Lower lobe of right lung (tissue), 2 donors: Measurements from ENCODE around the gene ATP5PD. TPM values are rescaled to one million over a fixed set of nuclear protein-coding genes. Genes with fewer than 3 reads are reported as not detected.
A peak's percentile ranks its signal among the peaks of the same experiment; 100 is the strongest.

Source experiments
- ATAC-seq, 2 donors: fragments of 200-7000 bp; cut with Tn5 transposase; one replicate each; pipeline ENCODE4 v1.9.1; 2020 to 2022; ENCODE audit warnings: mild to moderate bottlenecking in 2 of 2, moderate library complexity in 2 of 2
- DNase-seq: peaks from one replicate; pipeline ENCODE4 v3.0.0-alpha.2; 2020
- H3K27ac ChIP-seq: fragments of 200-600 bp; one replicate; pipeline ENCODE4 v1.8.0; 2022
- H3K27me3 ChIP-seq: fragments of 200-600 bp; one replicate; pipeline ENCODE4 v1.8.0; 2022; ENCODE audit warnings: low read depth
- H3K36me3 ChIP-seq: fragments of 200-600 bp; one replicate; pipeline ENCODE4 v1.8.0; 2022; ENCODE audit warnings: mild to moderate bottlenecking
- H3K4me1 ChIP-seq: fragments of 200-600 bp; one replicate; pipeline ENCODE4 v1.8.0; 2022
- H3K4me3 ChIP-seq: fragments of 200-600 bp; one replicate; pipeline ENCODE4 v1.8.0; 2022; ENCODE audit warnings: mild to moderate bottlenecking
- H3K9me3 ChIP-seq: fragments of 200-600 bp; one replicate; pipeline ENCODE4 v1.8.0; 2022
- intact Hi-C: fragments of 100-400 bp; cut with DNase I; formaldehyde crosslinking; loops from one replicate; pipeline ENCODE4 v1.11.0; 2022
- total RNA-seq: library from RNA; stranded (reverse); fragmentation: NEBNext Ultra II Directional; extraction: Animal tissue kit (Norgen Biotek cat#: 25700); gene quantifications from one replicate; pipeline ENCODE4 v1.2.1, GENCODE V29; 2021
- TF ChIP-seq, protein P1 (sequence below): fragments of 200-600 bp; IDR thresholded peaks from one replicate; pipeline ENCODE4 v1.8.0; 2022; ENCODE audit warnings: antibody characterized with exemption, mild to moderate bottlenecking
- donor health status: DM: no; HTN: yes; CAD: no; lungs with severe emphysema.

The ATP5PD gene
- total RNA-seq, 1 donor from 2014 or later: 171 TPM

DNA sequence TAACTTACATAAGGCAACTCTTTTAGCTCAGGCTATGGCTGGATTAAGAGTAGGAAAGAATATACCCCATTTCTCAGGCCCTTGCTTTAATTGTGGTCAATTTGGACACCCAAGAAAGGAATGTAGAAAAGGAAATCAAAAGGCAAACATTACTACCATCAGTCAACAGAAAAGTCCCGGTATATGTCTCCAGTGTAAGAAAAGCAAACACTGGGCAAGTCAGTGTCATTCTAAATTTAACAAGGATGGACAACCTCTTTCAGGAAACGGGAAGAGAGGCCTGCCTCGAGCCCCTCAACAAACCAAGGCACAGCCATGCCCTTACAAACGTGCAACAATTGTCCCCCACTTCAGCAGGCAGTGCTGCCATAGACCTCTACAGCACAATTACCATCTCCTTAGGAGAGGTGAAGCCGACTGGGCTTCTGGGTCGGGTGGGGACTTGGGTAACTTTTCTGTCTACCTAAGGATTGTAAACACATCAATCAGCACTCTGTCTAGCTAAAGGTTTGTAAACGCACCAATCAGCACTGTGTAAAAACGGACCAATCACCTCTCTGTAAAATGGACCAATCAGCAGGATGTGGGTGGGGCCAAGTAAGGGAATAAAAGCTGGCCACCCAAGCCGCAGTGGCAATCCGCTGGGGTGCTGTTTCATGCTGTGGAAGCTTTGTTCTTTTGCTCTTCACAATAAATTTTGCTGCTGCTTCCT, 21.9 kb downstream of the ATP5PD start:
- TF ChIP-seq, protein P1, sequence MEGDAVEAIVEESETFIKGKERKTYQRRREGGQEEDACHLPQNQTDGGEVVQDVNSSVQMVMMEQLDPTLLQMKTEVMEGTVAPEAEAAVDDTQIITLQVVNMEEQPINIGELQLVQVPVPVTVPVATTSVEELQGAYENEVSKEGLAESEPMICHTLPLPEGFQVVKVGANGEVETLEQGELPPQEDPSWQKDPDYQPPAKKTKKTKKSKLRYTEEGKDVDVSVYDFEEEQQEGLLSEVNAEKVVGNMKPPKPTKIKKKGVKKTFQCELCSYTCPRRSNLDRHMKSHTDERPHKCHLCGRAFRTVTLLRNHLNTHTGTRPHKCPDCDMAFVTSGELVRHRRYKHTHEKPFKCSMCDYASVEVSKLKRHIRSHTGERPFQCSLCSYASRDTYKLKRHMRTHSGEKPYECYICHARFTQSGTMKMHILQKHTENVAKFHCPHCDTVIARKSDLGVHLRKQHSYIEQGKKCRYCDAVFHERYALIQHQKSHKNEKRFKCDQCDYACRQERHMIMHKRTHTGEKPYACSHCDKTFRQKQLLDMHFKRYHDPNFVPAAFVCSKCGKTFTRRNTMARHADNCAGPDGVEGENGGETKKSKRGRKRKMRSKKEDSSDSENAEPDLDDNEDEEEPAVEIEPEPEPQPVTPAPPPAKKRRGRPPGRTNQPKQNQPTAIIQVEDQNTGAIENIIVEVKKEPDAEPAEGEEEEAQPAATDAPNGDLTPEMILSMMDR: no peak
- Histone ChIP-seq H3K27me3 (no peaks in the 10 kb centered on the region), H3K4me1 (no peaks in the 10 kb centered on the region), H3K9me3 (no peaks in the 10 kb centered on the region), H3K36me3 (peaks cover 29% of the 10 kb centered on the region), H3K4me3 (no peak overlapping the region), H3K27ac (no peak overlapping the region)
- DNase-seq: no peak
- intact Hi-C loops: no loop called here
- no peak for ATAC-seq

DNA sequence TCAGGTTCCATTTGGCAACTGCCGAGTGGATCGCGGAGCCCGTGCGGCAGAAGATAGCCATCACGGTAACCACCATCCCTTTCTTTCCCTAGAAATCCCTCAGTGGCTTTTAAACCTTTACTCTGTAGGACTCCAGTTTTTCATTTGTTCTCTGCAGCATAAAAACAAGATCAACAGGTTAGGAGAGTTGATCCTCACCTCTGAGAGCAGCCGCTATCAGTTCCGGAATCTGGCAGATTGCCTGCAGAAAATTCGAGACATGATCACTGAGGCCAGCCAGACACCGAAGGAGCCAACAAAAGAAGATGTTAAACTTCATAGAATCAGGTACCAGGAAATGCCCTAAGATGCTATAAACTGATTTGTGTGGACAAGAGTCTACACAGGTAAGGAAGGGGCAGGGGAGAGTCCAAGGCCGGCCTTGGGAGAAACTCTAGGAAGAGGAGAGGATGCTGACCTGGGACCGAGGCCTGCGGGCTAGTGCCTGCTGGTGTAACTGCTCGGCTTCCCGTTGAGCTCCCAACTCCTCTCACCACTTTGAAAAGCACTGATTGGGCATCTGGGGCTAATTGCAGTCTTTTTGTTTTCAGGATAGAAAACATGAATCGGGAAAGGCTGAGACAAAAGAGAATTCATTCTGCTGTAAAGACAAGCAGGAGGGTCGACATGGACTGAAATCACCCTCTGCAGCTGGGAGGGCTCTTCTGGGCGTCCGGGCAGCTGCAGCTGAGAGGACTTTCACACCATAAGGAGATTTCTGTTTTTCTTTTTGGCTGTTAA, 26.2 kb downstream of the ATP5PD start:
- Histone ChIP-seq H3K9me3 (no peaks in the 10 kb centered on the region), H3K27me3 (no peaks in the 10 kb centered on the region), H3K36me3 (peaks cover 64% of the 10 kb centered on the region), H3K4me1 (no peaks in the 10 kb centered on the region), H3K4me3 (no peak overlapping the region), H3K27ac (no peak overlapping the region)
- intact Hi-C loops: no loop called here
- TF ChIP-seq, protein P1: no peak
- no peak for DNase-seq
- ATAC-seq: no peak

DNA sequence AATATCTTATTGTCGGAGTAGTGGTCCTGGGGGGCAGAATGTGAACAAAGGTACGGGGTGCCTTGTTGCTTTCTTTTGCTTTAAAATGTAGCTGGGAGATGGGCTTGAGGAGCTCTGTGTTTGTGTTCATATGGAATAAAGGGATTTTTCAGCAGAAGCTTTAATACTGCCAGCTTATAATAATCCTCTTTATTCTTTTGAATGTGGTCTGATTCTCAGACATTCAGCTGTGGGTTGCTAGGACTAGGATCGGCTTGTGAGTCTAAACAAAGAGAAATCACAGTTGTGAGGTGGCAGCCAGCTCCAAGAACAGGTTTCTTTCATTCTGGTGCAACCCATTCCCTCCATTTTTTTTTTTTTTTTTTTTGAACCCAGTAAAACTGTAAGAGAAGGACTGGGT, 27.1 kb downstream of the ATP5PD start:
- Histone ChIP-seq H3K4me1 (no peaks in the 10 kb centered on the region), H3K27me3 (no peaks in the 10 kb centered on the region), H3K27ac (no peak overlapping the region), H3K36me3 (peaks cover 64% of the 10 kb centered on the region), H3K4me3 (no peak overlapping the region), H3K9me3 (no peaks in the 10 kb centered on the region)
- intact Hi-C loops: no loop called here
- no peak for DNase-seq
- ATAC-seq: no peak
- TF ChIP-seq, protein P1: no peak

DNA sequence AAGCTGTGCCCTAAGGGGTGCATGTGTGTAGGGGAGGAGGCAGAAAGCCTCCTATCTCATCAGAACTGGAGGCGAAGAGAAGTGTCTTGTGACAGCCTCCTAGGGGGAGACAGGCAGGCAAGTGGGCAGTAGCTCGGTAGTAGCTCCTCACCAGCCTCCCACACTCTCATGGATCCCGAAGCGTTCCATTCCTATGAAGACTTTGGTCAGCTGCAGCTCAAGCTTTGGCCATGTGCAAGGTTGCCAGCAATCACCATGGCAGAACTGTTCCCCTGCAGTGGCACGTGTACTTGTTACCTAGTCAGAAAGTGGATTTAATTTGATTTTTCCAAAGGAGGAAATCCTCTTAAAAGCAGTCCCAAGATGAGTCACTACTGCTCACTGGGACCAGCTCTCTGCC, 27.6 kb downstream of the ATP5PD start:
- H3K36me3 ChIP-seq: peaks cover 64% of the 10 kb centered on the region
- no peak for ATAC-seq
- no peak overlapping the region for H3K27ac ChIP-seq
- no peak overlapping the region for H3K4me3 ChIP-seq
- no peaks in the 10 kb centered on the region for H3K27me3 ChIP-seq
- intact Hi-C loops: no loop called here
- TF ChIP-seq, protein P1: no peak
- no peak for DNase-seq
- no peaks in the 10 kb centered on the region for H3K4me1 ChIP-seq
- no peaks in the 10 kb centered on the region for H3K9me3 ChIP-seq

DNA sequence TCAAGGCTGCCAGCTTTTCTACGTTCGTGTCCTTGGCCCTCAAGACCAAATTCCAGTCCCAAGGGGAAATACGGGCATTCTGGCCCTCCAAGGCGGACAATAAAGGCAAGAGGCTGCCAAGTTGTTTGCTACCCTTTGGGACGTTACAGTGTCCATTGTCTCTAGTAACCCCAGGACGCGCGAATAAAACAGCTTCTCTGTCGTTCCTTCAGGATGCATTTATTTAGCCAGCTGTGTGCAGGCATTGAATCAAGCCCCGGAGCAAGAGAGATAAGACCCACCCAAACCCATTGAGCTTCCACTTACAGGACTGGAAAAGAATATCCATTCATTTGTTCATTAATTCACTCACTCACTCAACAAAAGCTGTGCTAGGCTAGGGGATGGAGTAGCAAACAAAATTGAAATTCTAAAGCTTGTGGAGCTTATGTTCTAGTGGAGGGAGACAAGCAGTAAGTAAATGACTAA, 33.6 kb downstream of the ATP5PD start:
- Histone ChIP-seq H3K4me1 (peaks cover 22% of the 10 kb centered on the region), H3K27me3 (no peaks in the 10 kb centered on the region), H3K4me3 (peak overlapping the region; percentile 83), H3K36me3 (peaks cover 19% of the 10 kb centered on the region), H3K27ac (peak overlapping the region; percentile 91), H3K9me3 (no peaks in the 10 kb centered on the region)
- DNase-seq (no peak), ATAC-seq (no peak)
- TF ChIP-seq, protein P1: no peak
- intact Hi-C loops: no loop called here
